Omental fat pad (tissue), 4 donors: ENCODE measurements around the gene VPS51. TPM values are rescaled to one million over a fixed set of nuclear protein-coding genes. Genes with fewer than 3 reads are reported as not detected.
A peak's percentile ranks its signal among the peaks of the same experiment; 100 is the strongest.

Experiments
- ATAC-seq: fragments of 150-250 bp; one replicate; pipeline ENCODE4 v1.9.1; 2016; ENCODE audit warnings: mild to moderate bottlenecking, moderate library complexity; ENCODE audit not compliant: low FRiP score
- DNase-seq: peaks from one replicate; pipeline ENCODE4 v3.0.0-alpha.2; 2019; ENCODE audit warnings: low spot score
- CTCF ChIP-seq, 3 donors: fragments of 450-650 bp; IDR thresholded peaks; one replicate each; pipeline ENCODE4 v1.5.1; 2016 to 2017; ENCODE audit warnings: antibody characterized with exemption in 3 of 3, mild to moderate bottlenecking in 3 of 3, moderate library complexity in 2 of 3
- total RNA-seq, 4 donors: library from RNA; depleted of rRNA; stranded (reverse); fragments of >200 nt; gene quantifications; one replicate each; pipeline ENCODE4 v1.1.0, GENCODE V29; 2016

VPS51 gene
- total RNA-seq, 4 donors from 2014 or later: 151 to 208 (median 192) TPM

- ATAC-seq: no peak
- no peak for TF ChIP-seq CTCF (IDR thresholded peaks at IDR 0.05)
- no peak for DNase-seq
These were observed 23.6 kb downstream of the VPS51 start for GRCh38 chr11:65119670-65119995.

GRCh38 chr11:65120831-65121230 lies 24.8 kb downstream of the VPS51 start:
- no peak for ATAC-seq
- no peak for DNase-seq
- TF ChIP-seq CTCF (IDR thresholded peaks at IDR 0.05): no peak

GRCh38 chr11:65121447-65121864 lies 25.4 kb downstream of the VPS51 start:
- ATAC-seq: no peak
- TF ChIP-seq CTCF (IDR thresholded peaks at IDR 0.05): no peak
- no peak for DNase-seq

- ATAC-seq (peak; percentile 88), DNase-seq (peak; percentile 94)
- TF ChIP-seq CTCF (IDR thresholded peaks at IDR 0.05): no peak
These were observed 26.1 kb downstream of the VPS51 start, which contains the start of the genes FAU and MRPL49 for GRCh38 chr11:65121865-65122696. FAU (minus strand) TSS chr11:65122134; CDS start chr11:65121813, 321 bp downstream. MRPL49 (plus strand) TSS chr11:65122321; CDS start chr11:65122347, 26 bp downstream.

GRCh38 chr11:65124480-65125196 lies 28.6 kb downstream of the VPS51 start:
- no peak for TF ChIP-seq CTCF (IDR thresholded peaks at IDR 0.05)
- no peak for DNase-seq
- no peak for ATAC-seq

GRCh38 chr11:65125197-65126056 lies 29.4 kb downstream of the VPS51 start:
- ATAC-seq (no peak), DNase-seq (no peak)
- no peak for TF ChIP-seq CTCF (IDR thresholded peaks at IDR 0.05)
